ENCODE results near the gene WBP1.

The WBP1 gene

DNA sequence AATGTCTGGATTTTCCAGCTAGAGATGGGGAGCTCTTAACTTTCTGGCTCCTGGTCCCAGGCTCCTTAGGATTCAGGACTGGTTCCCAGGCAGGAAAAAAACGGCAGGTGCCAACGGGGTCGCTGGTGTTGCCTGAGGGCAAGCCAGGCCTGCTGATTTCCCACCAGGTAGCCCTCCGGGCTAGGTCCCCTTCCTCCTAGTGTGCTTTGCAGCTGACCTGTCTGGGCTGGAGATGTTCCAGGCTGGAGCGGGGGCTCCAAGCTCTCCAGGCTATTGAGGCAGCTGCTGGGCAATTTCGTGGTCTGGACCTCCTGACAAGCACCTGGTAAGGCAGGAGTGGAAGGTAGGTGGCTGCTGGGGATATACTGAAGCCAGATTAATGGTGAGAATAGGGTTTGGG, 16.2 kb downstream of the WBP1 start:
- TF ChIP-seq ZNF274 (IDR thresholded peaks at IDR 0.05; ENCODE audit: low read depth, low read length), result no peak
- H3K4me3 ChIP-seq (ENCODE audit: low read length), result no peak overlapping the region

DNA sequence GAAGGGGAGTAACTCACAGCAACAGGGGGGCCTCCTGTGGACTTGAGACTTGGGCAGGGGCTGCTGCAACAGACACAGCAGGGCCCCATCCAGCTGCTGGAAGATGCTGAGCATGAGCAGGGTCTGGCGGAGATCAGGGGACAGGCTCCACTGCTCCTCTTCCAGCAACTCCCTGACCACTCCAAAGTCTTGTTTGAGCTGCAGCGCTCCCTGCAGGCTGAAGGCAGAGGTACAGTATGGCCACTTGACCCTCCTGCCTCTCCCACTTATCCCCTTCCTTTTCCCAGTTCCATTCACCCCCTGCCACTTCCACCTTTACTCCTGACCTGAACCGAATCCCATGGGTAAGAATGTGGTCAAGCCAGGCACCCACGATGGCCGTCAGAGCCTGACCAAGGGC, 16.7 kb downstream of the WBP1 start:
- H3K4me3 ChIP-seq (ENCODE audit: low read length), result no peak overlapping the region
- no peak for TF ChIP-seq ZNF274 (IDR thresholded peaks at IDR 0.05; ENCODE audit: low read depth, low read length)

DNA sequence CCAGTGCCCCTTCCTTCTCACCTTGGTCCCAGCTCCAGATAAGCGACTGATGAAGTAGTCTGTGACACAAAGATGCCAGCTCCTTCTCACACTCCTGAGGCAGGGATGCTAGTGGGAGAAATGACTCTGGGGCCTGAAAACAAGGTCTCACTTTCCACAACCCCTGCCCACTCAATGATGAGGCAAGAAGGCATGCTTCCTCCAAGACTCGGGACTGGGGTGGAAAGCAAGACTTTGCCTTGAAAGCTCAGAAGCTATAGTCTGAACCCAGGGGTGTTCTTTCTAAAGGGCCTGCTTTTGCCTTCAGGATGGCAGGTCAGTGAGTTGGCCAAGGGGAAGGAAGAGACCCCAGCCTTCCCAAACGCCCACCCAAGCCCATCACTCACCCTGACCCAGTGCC, 23.2 kb downstream of the WBP1 start:
- TF ChIP-seq ZNF274 (IDR thresholded peaks at IDR 0.05; ENCODE audit: low read depth, low read length), result no peak
- peak overlapping the region; percentile 76; the same call in 1 of the 2 replicates for H3K4me3 ChIP-seq (ENCODE audit: low read length)

DNA sequence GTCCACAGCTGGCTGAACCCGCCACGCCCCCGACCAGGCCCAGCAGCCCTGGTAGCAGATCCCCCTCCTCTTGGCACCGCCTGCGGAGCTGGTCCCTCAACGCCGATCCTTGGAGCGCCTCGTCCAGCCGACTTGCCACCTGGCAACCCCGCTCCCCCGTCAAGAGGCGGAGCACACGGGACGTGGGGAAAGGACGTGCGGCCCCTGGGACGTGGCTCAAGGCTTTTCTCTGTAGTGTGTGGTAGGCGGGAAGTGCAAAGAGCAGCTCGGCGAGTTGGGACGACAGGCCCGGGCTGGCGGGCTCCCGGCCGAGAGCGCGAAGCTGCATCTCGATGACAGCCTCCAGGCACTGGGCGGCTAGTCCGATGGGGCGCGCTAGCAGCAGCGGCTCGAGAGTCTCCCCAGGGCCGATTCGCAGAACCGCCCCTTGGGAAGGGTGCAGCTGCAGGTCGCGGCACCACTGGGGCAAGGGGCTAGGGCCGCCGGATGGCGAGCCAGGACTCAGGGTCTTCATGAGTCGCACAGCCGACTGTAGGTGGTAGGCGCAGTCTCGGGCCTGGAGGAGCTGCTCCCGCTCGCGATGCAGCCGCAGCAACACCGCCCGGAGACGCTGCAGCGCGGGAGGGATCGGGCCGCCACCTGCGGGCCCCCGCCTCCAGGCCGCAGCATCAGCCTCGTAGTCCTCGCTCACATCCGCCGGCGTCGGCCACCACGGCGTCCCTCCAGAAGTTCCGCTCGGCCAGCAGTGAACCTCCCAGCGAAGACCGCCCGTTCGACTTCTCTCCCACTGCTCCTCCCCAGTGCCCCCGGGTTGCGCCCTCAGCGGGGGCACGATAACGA, 23.9 kb downstream of the WBP1 start:
- peak overlapping the region; percentile 76 for H3K4me3 ChIP-seq (ENCODE audit: low read length)
- no peak for TF ChIP-seq ZNF274 (IDR thresholded peaks at IDR 0.05; ENCODE audit: low read depth, low read length)

GRCh38 chr2:74482801-74483674, 24.8 kb downstream of the WBP1 start, which contains the start of the genes CCDC142 and TTC31:
Gene CCDC142, minus strand, starts transcription at chr2:74482998. Its CDS starts 161 bp downstream, at chr2:74482837.
Gene TTC31, plus strand, starts transcription at chr2:74483081. Its CDS starts 15 bp downstream, at chr2:74483096.
- peak within 1 kb of the TSS; percentile 76 for H3K4me3 ChIP-seq (ENCODE audit: low read length)
- no peak for TF ChIP-seq ZNF274 (IDR thresholded peaks at IDR 0.05; ENCODE audit: low read depth, low read length)

DNA sequence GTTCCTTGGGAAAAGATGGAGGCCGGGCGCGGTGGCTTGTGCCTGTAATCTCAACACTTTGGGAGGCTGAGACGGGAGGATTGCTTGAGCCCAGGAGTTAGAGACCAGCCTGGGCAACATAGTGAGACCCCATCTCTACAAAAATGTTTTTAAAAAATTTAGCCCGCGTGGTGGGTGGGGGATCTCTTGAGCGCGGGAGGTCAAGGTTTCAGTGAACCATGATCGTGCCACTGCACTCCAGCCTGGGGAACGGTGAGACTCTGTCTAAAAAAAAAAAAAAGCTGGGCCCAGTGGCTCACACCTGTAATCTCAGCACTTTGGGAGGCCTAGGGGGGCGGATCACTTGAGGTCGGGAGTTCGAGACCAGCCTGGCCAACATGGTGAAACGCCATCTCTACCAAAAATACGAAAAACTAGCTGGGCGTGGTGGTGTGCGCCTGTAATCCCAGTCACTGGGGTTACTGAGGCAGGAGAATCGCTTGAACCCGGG, 25.5 kb downstream of the WBP1 start:
- peak overlapping the region; percentile 76; the same call in 1 of the 2 replicates for H3K4me3 ChIP-seq (ENCODE audit: low read length)

- no peak for TF ChIP-seq ZNF274 (IDR thresholded peaks at IDR 0.05; ENCODE audit: low read depth, low read length)
- no peak overlapping the region for H3K4me3 ChIP-seq (ENCODE audit: low read length)
Observed at GRCh38 chr2:74486141-74486540, 27.9 kb downstream of the WBP1 start.

- no peak overlapping the region for H3K4me3 ChIP-seq (ENCODE audit: low read length)
- TF ChIP-seq ZNF274 (IDR thresholded peaks at IDR 0.05; ENCODE audit: low read depth, low read length), result no peak
Observed at GRCh38 chr2:74488643-74489481, 30.6 kb downstream of the WBP1 start.

DNA sequence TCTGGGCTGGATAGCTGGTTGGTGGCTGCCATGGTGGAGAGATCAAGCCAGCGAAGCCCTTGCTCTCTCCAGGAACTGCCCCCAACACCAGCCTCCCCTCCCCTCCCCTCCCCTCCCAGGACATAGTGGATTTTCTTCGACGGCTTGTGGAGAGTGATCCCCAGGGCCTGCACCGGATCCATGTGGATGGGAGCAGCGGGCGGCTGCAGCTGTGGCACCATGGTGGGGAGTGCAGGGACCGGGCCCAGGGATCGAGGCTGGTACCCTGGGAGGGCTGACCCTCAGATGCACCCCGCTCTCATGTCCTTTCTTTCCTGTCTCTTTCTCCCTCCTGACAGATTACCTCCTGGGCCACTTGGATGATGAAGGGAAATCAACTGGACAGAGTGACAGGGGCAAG, 31.7 kb downstream of the WBP1 start:
- TF ChIP-seq ZNF274 (IDR thresholded peaks at IDR 0.05; ENCODE audit: low read depth, low read length), result no peak
- H3K4me3 ChIP-seq (ENCODE audit: low read length), result no peak overlapping the region

DNA sequence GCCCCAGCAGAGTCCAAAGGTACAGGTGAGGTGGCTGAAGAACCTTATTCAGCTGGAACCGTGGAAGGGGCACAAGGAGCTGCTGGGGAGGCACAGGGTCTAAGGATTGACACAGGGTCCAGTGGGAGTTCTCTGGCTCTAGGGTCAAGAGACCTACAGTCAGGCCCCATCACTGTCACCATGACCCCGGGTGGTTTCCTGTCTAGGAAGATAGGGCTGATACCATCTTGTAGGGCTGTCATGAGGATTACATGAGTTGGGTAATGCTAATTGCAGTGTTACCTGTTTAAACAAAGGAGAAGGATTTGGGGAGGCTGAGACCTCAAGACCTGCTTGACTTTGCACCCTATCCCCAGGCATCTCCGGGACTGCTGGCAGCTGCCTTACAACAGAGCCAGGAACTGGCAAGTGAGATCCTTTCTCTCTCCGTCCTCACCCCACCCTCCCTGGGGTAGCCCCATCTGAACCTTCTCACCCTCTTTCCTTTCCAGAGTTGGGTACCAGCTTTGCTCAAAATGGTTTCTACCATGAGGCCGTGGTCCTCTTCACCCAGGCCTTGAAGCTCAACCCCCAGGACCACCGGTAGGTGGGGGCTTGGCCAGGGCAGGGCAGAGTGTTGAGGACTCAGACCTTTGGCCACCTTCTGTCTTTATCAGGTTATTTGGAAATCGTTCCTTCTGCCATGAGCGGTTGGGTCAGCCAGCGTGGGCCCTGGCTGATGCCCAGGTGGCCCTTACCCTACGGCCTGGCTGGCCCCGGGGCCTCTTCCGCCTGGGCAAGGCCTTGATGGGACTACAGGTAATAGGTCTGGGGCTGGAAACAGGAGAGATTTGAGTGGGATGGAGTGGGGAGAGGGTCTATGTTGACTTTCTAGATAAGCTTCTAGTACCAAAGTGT, 33.7 kb downstream of the WBP1 start:
- TF ChIP-seq ZNF274 (IDR thresholded peaks at IDR 0.05; ENCODE audit: low read depth, low read length), result no peak
- H3K4me3 ChIP-seq (ENCODE audit: low read length), result no peak overlapping the region

DNA sequence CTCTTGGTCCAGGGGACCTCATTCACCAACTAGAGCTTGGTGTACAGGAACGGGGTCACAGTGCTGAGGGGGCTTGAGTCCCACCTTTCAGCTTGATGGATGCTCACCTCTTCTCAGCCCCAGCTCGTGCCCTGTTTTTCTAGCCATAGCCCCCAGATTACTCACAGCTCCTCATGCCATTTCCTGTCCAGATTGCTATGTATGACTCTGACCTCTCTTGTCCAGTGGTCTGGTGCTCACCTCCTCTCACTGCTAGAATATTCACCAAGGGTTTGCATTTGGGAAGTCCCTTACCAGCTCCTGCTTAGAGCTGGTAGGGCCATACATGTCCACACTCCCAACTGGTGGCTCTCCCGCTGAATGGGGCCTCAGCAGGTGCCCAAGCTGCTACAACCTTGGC, 35.3 kb downstream of the WBP1 start:
- no peak for TF ChIP-seq ZNF274 (IDR thresholded peaks at IDR 0.05; ENCODE audit: low read depth, low read length)
- H3K4me3 ChIP-seq (ENCODE audit: low read length), result no peak overlapping the region

DNA sequence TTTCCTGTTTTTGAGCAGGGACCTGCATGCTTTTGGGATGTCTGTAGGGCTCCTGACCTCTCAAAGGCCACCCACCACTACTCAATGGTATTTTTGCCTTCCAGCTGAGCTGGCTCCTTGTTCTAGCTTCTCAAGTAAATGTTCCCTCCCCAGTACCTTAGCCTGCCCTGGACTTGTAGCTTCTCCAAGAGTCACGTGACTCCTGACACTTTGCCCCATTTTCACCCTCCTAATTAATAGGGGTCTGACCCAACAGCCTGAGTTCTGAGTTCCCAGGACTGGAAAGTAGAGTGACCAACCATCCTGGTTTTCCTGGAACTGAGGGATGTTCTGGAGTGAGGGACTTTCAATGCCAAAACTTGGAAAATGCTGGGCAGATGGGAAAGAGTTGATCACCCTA, 37.2 kb downstream of the WBP1 start:
- H3K4me3 ChIP-seq (ENCODE audit: low read length), result no peak overlapping the region
- TF ChIP-seq ZNF274 (IDR thresholded peaks at IDR 0.05; ENCODE audit: low read depth, low read length), result no peak
